Adrenal gland (tissue), 12 donors: Measurements from ENCODE around the gene ZNF511. TPM values are rescaled to one million over a fixed set of nuclear protein-coding genes. Genes with fewer than 3 reads are reported as not detected.

ENCODE experiments used
- DNase-seq, 7 donors: peaks; one replicate each; pipeline ENCODE4 v3.0.0-alpha.2; 2019 to 2020
- H3K27ac ChIP-seq, 5 donors: fragments of 200-600 bp; sonication (generic) in 4 of 5; 1 replicate in 3 of 5; 2 replicates in 2 of 5; pipeline versions ENCODE4 v1.5.1 to v1.8.0; 2016 to 2020; ENCODE audit warnings: mild to moderate bottlenecking in 1 of 5
- H3K27me3 ChIP-seq: fragments of 200-600 bp; 2 replicates; pipeline ENCODE4 v1.8.0; 2021
- H3K36me3 ChIP-seq, 2 donors: fragments of 200-600 bp; replicated peaks in 1 of 2; 1 replicate in 1 of 2; 2 replicates in 1 of 2; pipeline versions ENCODE4 v1.5.1 to v1.8.0; 2018 to 2022
- H3K4me1 ChIP-seq, 2 donors: fragments of 200-600 bp; replicated peaks in 1 of 2; 1 replicate in 1 of 2; 2 replicates in 1 of 2; pipeline versions ENCODE4 v1.5.1 to v1.8.0; 2018 to 2021
- H3K4me3 ChIP-seq, 4 donors: fragments of 200-600 bp; sonication (generic) in 3 of 4; one replicate each; pipeline ENCODE4 v1.5.1; 2016 to 2018
- H3K9me3 ChIP-seq, 3 donors: fragments of 200-600 bp; sonication (generic) in 1 of 3; replicated peaks in 1 of 3; 1 replicate in 2 of 3; 2 replicates in 1 of 3; pipeline versions ENCODE4 v1.5.1 to v1.8.0; 2016 to 2021
- CTCF ChIP-seq, 6 experiments: fragments of 450-650 bp in 4 of 6; fragments of 200-600 bp in 2 of 6; sonication (generic) in 1 of 6; IDR thresholded peaks; 1 replicate in 5 of 6; 2 replicates in 1 of 6; pipeline versions ENCODE4 v1.5.1 to v1.8.0; 2016 to 2021; ENCODE audit warnings: antibody characterized with exemption in 6 of 6, mild to moderate bottlenecking in 2 of 6, moderate library complexity in 1 of 6
- POLR2A ChIP-seq, 2 donors: fragments of 450-650 bp; IDR thresholded peaks; one replicate each; pipeline ENCODE4 v1.6.1; 2017; ENCODE audit warnings: antibody characterized with exemption in 2 of 2, mild to moderate bottlenecking in 2 of 2, moderate library complexity in 1 of 2
- WGBS, 4 donors: extraction: QIAGEN DNeasy Blood & Tissue Kit in 2 of 4; methylation state at CpG; one replicate each; pipeline versions ENCODE4 v1.1.5 to v1.1.7; 2013 to 2017; 5-methylcytosine and 5-hydroxymethylcytosine counted together
- intact Hi-C, 2 donors: fragments of 100-400 bp; cut with DNase I; formaldehyde crosslinking; loops; one replicate each; pipeline versions ENCODE4 v1.14.1 to v1.15.0; 2022 to 2023
- polyA plus RNA-seq, 3 donors: library from polyadenylated mRNA; stranded (reverse); fragments of 200-250 nt in 2 of 3; fragments of 350-450 nt in 1 of 3; fragmentation: Illumina TruSeq in 1 of 3; extraction: RNeasy Lipid Tissue Mini Kit (QIAGEN cat#74804) in 1 of 3; gene quantifications; one replicate each; pipeline ENCODE4 v1.2.3, GENCODE V29; 2013 to 2014
- total RNA-seq, 9 donors: library from RNA; depleted of rRNA in 4 of 9; stranded (reverse); fragments of >200 nt in 4 of 9; fragments of 120-200 nt in 1 of 9; fragmentation: NEBNext Ultra II Directional in 1 of 9; extraction: Animal tissue kit (Norgen Biotek cat#: 25700) in 1 of 9; gene quantifications; one replicate each; pipeline versions ENCODE4 v1.1.0 to v1.2.4, GENCODE V29; 2013 to 2023
- donor health status: healthy with polysubstance abuse.
- donor health status: Bipolar disorder and iron deficiency.
- donor health status: DM: yes; HTN: yes; CAD: no.
- donor health status: DM: no; HTN: no; CAD: no.
- donor health status: DM: no; HTN: no; CAD: no.
- donor health status: DM: yes; HTN: yes; CAD: no.

ZNF511 gene
- total and polyA plus RNA-seq, 12 donors = 19.6 to 146 (median 39.9) TPM

- WGBS, 4 donors = 77 to 81% (median 79%) methylated on average over 27 to 30 of the region's 30 CpGs
- DNase-seq = no peak
- Histone ChIP-seq H3K4me1 (peaks cover 9 to 19% of the 10 kb centered on the region in 2 donors), H3K27me3 (peaks cover 30% of the 10 kb centered on the region), H3K27ac (no peak overlapping the region), H3K36me3 (no peaks in the 10 kb centered on the region), H3K9me3 (no peaks in the 10 kb centered on the region), H3K4me3 (no peak overlapping the region)
- intact Hi-C loops = no loop called here
- TF ChIP-seq CTCF (IDR thresholded peaks at IDR 0.05) = no peak
- TF ChIP-seq POLR2A (IDR thresholded peaks at IDR 0.05) = no peak
These were observed 24.4 kb downstream of the ZNF511 start for GRCh38 chr10:133332936-133333699.

GRCh38 chr10:133334503-133335245 is 26.0 kb downstream of the ZNF511 start:
- intact Hi-C loops = no loop called here
- DNase-seq = peak in 1 of 7 donors; percentile 68
- WGBS, 4 donors = 13 to 35% (median 23%) methylated on average over 11 to 51 of the region's 51 CpGs
- Histone ChIP-seq H3K27me3 (peaks cover 22% of the 10 kb centered on the region), H3K9me3 (no peaks in the 10 kb centered on the region), H3K27ac (peak overlapping the region in 1 of 5 donors; percentile 62), H3K4me1 (peaks cover 9 to 15% of the 10 kb centered on the region in 2 donors), H3K4me3 (peak overlapping the region in 1 of 4 donors; percentile 54), H3K36me3 (no peaks in the 10 kb centered on the region)
- TF ChIP-seq POLR2A (IDR thresholded peaks at IDR 0.05) (no peak), CTCF (IDR thresholded peaks at IDR 0.05) (no peak)

GRCh38 chr10:133335246-133336117 is 26.8 kb downstream of the ZNF511 start:
- H3K27ac ChIP-seq = peak overlapping the region in 1 of 5 donors; percentile 62
- intact Hi-C loops = no loop called here
- DNase-seq = peak in 6 of 7 donors; percentile 46 to 91 (median 70)

More at GRCh38 chr10:133335246-133336117, 26.8 kb downstream of the ZNF511 start:
- TF ChIP-seq CTCF (IDR thresholded peaks at IDR 0.05) = no peak
- TF ChIP-seq POLR2A (IDR thresholded peaks at IDR 0.05) = no peak
- 0 to 3% (median 2%) methylated on average over 4 to 75 of the region's 75 CpGs; no CpG with 5 or more reads in 1 of the 4 donors for WGBS, 4 donors
- Histone ChIP-seq H3K27me3 (peaks cover 22% of the 10 kb centered on the region), H3K9me3 (no peaks in the 10 kb centered on the region), H3K4me3 (peak overlapping the region in 1 of 4 donors; percentile 54), H3K4me1 (peaks cover 9 to 11% of the 10 kb centered on the region in 2 donors), H3K36me3 (no peaks in the 10 kb centered on the region)
